Neural cell (in vitro differentiated cells): Measurements from ENCODE around the gene CDYL. TPM values are rescaled to one million over a fixed set of nuclear protein-coding genes. Genes with fewer than 3 reads are reported as not detected.

Source experiments
- H2AFZ ChIP-seq: fragments of 200-600, 300-800 bp; sonication (generic), shearing (Covaris generic); 2 replicates; pipeline ENCODE4 v1.6.0; 2014; ENCODE audit warnings: low read depth, mild to moderate bottlenecking, antibody characterized with exemption, low read length, moderate library complexity
- H3F3A ChIP-seq: fragments of 200-600 bp; shearing (Covaris generic); 2 replicates; pipeline ENCODE4 v1.6.1; 2016; ENCODE audit warnings: mild to moderate bottlenecking, moderate library complexity, mixed read lengths, antibody characterized with exemption, low read length; ENCODE audit not compliant: insufficient read depth, poor library complexity, severe bottlenecking
- H3K27ac ChIP-seq: fragments of 200-600, 300-800 bp; sonication (generic), shearing (Covaris generic); 2 replicates; pipeline ENCODE4 v1.5.1; 2014; ENCODE audit warnings: mild to moderate bottlenecking, low read length, moderate library complexity
- H3K27me3 ChIP-seq: fragments of 300-800, 200-600 bp; sonication (generic), shearing (Covaris generic); 2 replicates; pipeline ENCODE4 v1.6.0; 2014; ENCODE audit warnings: mild to moderate bottlenecking, low read depth, low read length, moderate library complexity; ENCODE audit not compliant: insufficient read depth
- H3K36me3 ChIP-seq: fragments of 300-800, 200-600 bp; sonication (generic), shearing (Covaris generic); 2 replicates; pipeline ENCODE4 v1.5.1; 2014; ENCODE audit warnings: mild to moderate bottlenecking, antibody characterized with exemption, low read length, moderate library complexity; ENCODE audit not compliant: insufficient read depth
- H3K4me2 ChIP-seq: fragments of 300-800, 200-600 bp; sonication (generic), shearing (Covaris generic); 2 replicates; pipeline ENCODE4 v1.6.0; 2014; ENCODE audit warnings: mild to moderate bottlenecking, low read length
- H3K4me3 ChIP-seq: fragments of 300-800, 200-600 bp; sonication (generic), shearing (Covaris generic); 2 replicates; pipeline ENCODE4 v1.5.1; 2014; ENCODE audit warnings: mild to moderate bottlenecking, low read length, moderate library complexity
- H3K79me2 ChIP-seq: fragments of 200-600 bp; shearing (Covaris generic); replicated peaks from 2 replicates; pipeline ENCODE4 v1.6.0; 2014; ENCODE audit warnings: mild to moderate bottlenecking, low read length, moderate library complexity; ENCODE audit not compliant: insufficient read depth
- H3K9ac ChIP-seq: fragments of 300-800, 200-600 bp; sonication (generic), shearing (Covaris generic); 2 replicates; pipeline ENCODE4 v1.6.1; 2016; ENCODE audit warnings: mild to moderate bottlenecking, low read length, mixed read lengths
- H3K9me2 ChIP-seq: fragments of 200-600 bp; shearing (Covaris generic); 2 replicates; pipeline ENCODE4 v1.6.1; 2016; ENCODE audit warnings: mild to moderate bottlenecking, low read length, mixed read lengths; ENCODE audit not compliant: insufficient read depth
- H3K9me3 ChIP-seq: fragments of 200-600, 300-800 bp; sonication (generic), shearing (Covaris generic); 2 replicates; pipeline ENCODE4 v1.6.1; 2016; ENCODE audit warnings: mild to moderate bottlenecking, mixed run types, low read length, moderate library complexity, mixed read lengths
- H4K20me1 ChIP-seq: fragments of 200-600 bp; shearing (Covaris generic); 2 replicates; pipeline ENCODE4 v1.6.1; 2016; ENCODE audit warnings: mild to moderate bottlenecking, mixed run types; ENCODE audit not compliant: insufficient read depth
- CTCF ChIP-seq: fragments of 450-650 bp; IDR thresholded peaks from 2 replicates; pipeline ENCODE4 v1.5.1; 2014; ENCODE audit warnings: antibody characterized with exemption, mild to moderate bottlenecking, moderate library complexity; ENCODE audit not compliant: poor library complexity, severe bottlenecking
- EP300 ChIP-seq: fragments of 450-650 bp; conservative IDR thresholded peaks from 2 replicates; pipeline ENCODE4 v1.6.1; 2014; ENCODE audit warnings: antibody characterized with exemption, mild to moderate bottlenecking, moderate library complexity; ENCODE audit not compliant: poor library complexity, severe bottlenecking
- EZH2 ChIP-seq: fragments of 200-600, 300-800 bp; shearing (Covaris generic), sonication (generic); IDR thresholded peaks from 2 replicates; pipeline ENCODE4 v1.6.1; 2014; ENCODE audit warnings: antibody characterized with exemption, low read length, borderline replicate concordance, mild to moderate bottlenecking; ENCODE audit not compliant: insufficient read depth, poor library complexity, severe bottlenecking
- MXI1 ChIP-seq: fragments of 450-650 bp; conservative IDR thresholded peaks from 2 replicates; pipeline ENCODE4 v1.6.1; 2014; ENCODE audit warnings: antibody characterized with exemption, mild to moderate bottlenecking; ENCODE audit not compliant: poor library complexity, severe bottlenecking
- POLR2AphosphoS5 ChIP-seq: IDR thresholded peaks from 2 replicates; pipeline ENCODE4 v1.6.1; 2012
- RAD21 ChIP-seq: fragments of 450-650 bp; conservative IDR thresholded peaks from 2 replicates; pipeline ENCODE4 v1.6.1; 2014; ENCODE audit warnings: antibody characterized with exemption, mild to moderate bottlenecking, moderate library complexity
- REST ChIP-seq: IDR thresholded peaks from 2 replicates; pipeline ENCODE4 v1.6.1; 2012; ENCODE audit warnings: borderline replicate concordance
- SMC3 ChIP-seq: fragments of 450-650 bp; conservative IDR thresholded peaks from 2 replicates; pipeline ENCODE4 v1.6.1; 2014; ENCODE audit warnings: antibody characterized with exemption, mild to moderate bottlenecking, moderate library complexity; ENCODE audit not compliant: poor library complexity
- TAF1 ChIP-seq: IDR thresholded peaks from 2 replicates; pipeline ENCODE4 v1.6.1; 2012; ENCODE audit warnings: low read depth
- polyA plus RNA-seq: library from polyadenylated mRNA; depleted of rRNA; stranded (reverse); fragments of >200 nt; gene quantifications from 2 replicates; pipeline ENCODE4 v1.2.3, GENCODE V29; 2014

CDYL gene
- polyA plus RNA-seq, 1 donor from 2014 or later = 5.2 TPM

- TF ChIP-seq TAF1 (no peak), REST (no peak), CTCF (no peak), EP300 (no peak), SMC3 (no peak), POLR2AphosphoS5 (no peak), EZH2 (no peak), MXI1 (no peak), RAD21 (no peak)
- no peaks in the 10 kb centered on the region for H3F3A ChIP-seq
- H2AFZ ChIP-seq = no peak overlapping the region
- H3K9me3 ChIP-seq = no peaks in the 10 kb centered on the region
- H3K9ac ChIP-seq = no peak overlapping the region
- no peaks in the 10 kb centered on the region for H3K36me3 ChIP-seq
- H3K4me3 ChIP-seq = no peak overlapping the region
- H3K27me3 ChIP-seq = no peaks in the 10 kb centered on the region
- peaks cover 47% of the 10 kb centered on the region for H3K79me2 ChIP-seq
- no peaks in the 10 kb centered on the region for H4K20me1 ChIP-seq
- H3K4me2 ChIP-seq = no peak overlapping the region
- no peak overlapping the region for H3K27ac ChIP-seq
- H3K9me2 ChIP-seq = no peaks in the 10 kb centered on the region
Measured at GRCh38 chr6:4803343-4803744, 27.1 kb downstream of the CDYL start.

- Histone ChIP-seq H3K9ac (no peak overlapping the region), H3K9me2 (no peaks in the 10 kb centered on the region), H3K79me2 (peaks cover 44% of the 10 kb centered on the region), H3K4me2 (no peak overlapping the region), H3K9me3 (no peaks in the 10 kb centered on the region), H2AFZ (no peak overlapping the region), H3K27ac (no peak overlapping the region), H3K36me3 (no peaks in the 10 kb centered on the region), H3K4me3 (no peak overlapping the region), H3F3A (no peaks in the 10 kb centered on the region), H4K20me1 (no peaks in the 10 kb centered on the region), H3K27me3 (no peaks in the 10 kb centered on the region)
- no peak for TF ChIP-seq TAF1
- TF ChIP-seq POLR2AphosphoS5 = no peak
- TF ChIP-seq EP300 = no peak
- TF ChIP-seq EZH2 = no peak
- TF ChIP-seq RAD21 = no peak
Measured at GRCh38 chr6:4804095-4804494, 27.9 kb downstream of the CDYL start.
